ENCODE measurements around the gene CDK14.
"Not testable (repeated sequence)": the region's sequence is repeated elsewhere in the genome, so short reads cannot be mapped to it uniquely, and the experiment has no call there.

The CDK14 gene

DNA sequence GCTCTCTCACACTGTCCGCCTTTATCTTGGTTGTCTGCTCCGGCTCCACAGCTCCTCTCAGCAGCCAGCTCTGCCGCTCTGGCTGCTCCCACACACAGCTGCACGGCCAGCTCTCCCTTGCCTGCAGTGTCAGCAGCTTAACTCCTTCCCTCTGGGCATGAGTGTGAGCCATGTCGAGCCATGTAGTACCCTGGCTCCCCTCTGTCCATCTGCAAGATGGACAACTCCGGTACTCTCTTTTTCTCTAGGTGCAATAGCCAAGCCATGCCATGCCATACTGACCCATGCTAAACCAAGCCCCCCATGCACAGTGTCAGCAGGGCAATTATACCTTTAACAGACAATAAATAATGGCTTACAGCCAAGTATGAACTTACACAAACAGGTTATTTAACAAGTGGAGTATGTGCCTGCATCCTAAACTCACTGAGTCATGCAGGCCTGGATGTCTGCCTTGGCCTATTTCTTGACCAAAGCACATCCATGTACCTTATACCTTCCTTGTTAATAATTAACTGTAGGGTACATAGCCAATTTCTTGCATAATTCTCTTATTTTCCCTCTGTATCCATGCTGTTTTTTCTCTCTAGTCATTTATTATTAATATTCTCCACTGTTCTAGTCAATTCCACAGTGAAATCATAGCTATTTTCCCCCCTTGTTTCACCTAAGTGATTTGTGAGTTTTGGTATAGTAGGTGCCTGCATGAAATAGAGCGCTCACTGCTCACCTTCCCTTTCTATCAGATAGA lies 170.9 kb downstream of the CDK14 start:
- DNase-seq (ENCODE audit: extremely low read depth, low read depth) = no peak
- TF ChIP-seq, protein P1, sequence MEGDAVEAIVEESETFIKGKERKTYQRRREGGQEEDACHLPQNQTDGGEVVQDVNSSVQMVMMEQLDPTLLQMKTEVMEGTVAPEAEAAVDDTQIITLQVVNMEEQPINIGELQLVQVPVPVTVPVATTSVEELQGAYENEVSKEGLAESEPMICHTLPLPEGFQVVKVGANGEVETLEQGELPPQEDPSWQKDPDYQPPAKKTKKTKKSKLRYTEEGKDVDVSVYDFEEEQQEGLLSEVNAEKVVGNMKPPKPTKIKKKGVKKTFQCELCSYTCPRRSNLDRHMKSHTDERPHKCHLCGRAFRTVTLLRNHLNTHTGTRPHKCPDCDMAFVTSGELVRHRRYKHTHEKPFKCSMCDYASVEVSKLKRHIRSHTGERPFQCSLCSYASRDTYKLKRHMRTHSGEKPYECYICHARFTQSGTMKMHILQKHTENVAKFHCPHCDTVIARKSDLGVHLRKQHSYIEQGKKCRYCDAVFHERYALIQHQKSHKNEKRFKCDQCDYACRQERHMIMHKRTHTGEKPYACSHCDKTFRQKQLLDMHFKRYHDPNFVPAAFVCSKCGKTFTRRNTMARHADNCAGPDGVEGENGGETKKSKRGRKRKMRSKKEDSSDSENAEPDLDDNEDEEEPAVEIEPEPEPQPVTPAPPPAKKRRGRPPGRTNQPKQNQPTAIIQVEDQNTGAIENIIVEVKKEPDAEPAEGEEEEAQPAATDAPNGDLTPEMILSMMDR (IDR thresholded peaks at IDR 0.05; ENCODE audit: low read depth, low read length, missing control alignments) = no peak
- no peak overlapping the region for H3K4me3 ChIP-seq (replicated peaks; ENCODE audit: low read depth, low read length)

- TF ChIP-seq, protein P1 (IDR thresholded peaks at IDR 0.05; ENCODE audit: low read depth, low read length, missing control alignments) = no peak
- DNase-seq (ENCODE audit: extremely low read depth, low read depth) = no peak
- H3K4me3 ChIP-seq (replicated peaks; ENCODE audit: low read depth, low read length) = no peak overlapping the region
Observed at GRCh38 chr7:90768301-90768700, 172.2 kb downstream of the CDK14 start.

- no peak overlapping the region for H3K4me3 ChIP-seq (replicated peaks; ENCODE audit: low read depth, low read length)
- DNase-seq (ENCODE audit: extremely low read depth, low read depth) = no peak
- TF ChIP-seq, protein P1 (IDR thresholded peaks at IDR 0.05; ENCODE audit: low read depth, low read length, missing control alignments) = no peak
Observed at GRCh38 chr7:90769036-90769435, 172.9 kb downstream of the CDK14 start.

- not testable (repeated sequence) for DNase-seq (ENCODE audit: extremely low read depth, low read depth)
Observed at GRCh38 chr7:90769566-90769965, 173.4 kb downstream of the CDK14 start.

GRCh38 chr7:90771281-90771680 lies 175.2 kb downstream of the CDK14 start:
- no peak overlapping the region for H3K4me3 ChIP-seq (replicated peaks; ENCODE audit: low read depth, low read length)
- DNase-seq (ENCODE audit: extremely low read depth, low read depth) = no peak
- TF ChIP-seq, protein P1 (IDR thresholded peaks at IDR 0.05; ENCODE audit: low read depth, low read length, missing control alignments) = no peak

More at GRCh38 chr7:90769566-90769965, 173.4 kb downstream of the CDK14 start:
- not testable (repeated sequence) for H3K4me3 ChIP-seq (replicated peaks; ENCODE audit: low read depth, low read length)

GRCh38 chr7:90772410-90772809 lies 176.3 kb downstream of the CDK14 start:
- H3K4me3 ChIP-seq (replicated peaks; ENCODE audit: low read depth, low read length) = no peak overlapping the region
- DNase-seq (ENCODE audit: extremely low read depth, low read depth) = no peak
- TF ChIP-seq, protein P1 (IDR thresholded peaks at IDR 0.05; ENCODE audit: low read depth, low read length, missing control alignments) = no peak

DNA sequence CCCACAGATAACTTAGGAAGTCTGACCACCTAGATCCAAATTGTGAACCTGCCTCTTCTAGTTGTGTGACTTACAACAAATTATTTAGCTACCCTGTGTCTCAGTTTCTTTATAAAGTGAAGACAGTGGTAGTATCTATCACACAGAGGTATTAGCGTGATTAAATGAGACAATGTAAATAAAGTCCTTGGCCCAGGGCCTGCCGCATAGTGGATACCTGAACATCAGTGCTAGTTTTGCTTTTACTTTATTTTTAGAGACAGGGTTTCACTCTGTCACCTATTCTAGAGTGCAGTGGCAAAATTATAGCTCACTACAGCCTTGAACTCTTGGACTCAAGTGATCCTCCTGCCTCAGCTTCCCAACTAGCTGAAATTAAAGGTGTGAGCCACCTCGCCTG lies 177.1 kb downstream of the CDK14 start:
- no peak for DNase-seq (ENCODE audit: extremely low read depth, low read depth)
- TF ChIP-seq, protein P1 (IDR thresholded peaks at IDR 0.05; ENCODE audit: low read depth, low read length, missing control alignments) = no peak
- no peak overlapping the region for H3K4me3 ChIP-seq (replicated peaks; ENCODE audit: low read depth, low read length)
